Stimulated activated CD4-positive, alpha-beta T cell treated with anti-CD3 and anti-CD28 coated beads, Interleukin-15, amount 100 ng/mL, for 1 hour (primary cell): ENCODE results near the gene TMEM184B.
A peak's percentile ranks its signal among the peaks of the same experiment; 100 is the strongest.

Experiments
- DNase-seq, 2 donors: peaks; one replicate each; pipeline ENCODE4 v3.0.0-alpha.2; 2020; ENCODE audit warnings: low read depth in 1 of 2, low spot score in 1 of 2

TMEM184B gene

DNA sequence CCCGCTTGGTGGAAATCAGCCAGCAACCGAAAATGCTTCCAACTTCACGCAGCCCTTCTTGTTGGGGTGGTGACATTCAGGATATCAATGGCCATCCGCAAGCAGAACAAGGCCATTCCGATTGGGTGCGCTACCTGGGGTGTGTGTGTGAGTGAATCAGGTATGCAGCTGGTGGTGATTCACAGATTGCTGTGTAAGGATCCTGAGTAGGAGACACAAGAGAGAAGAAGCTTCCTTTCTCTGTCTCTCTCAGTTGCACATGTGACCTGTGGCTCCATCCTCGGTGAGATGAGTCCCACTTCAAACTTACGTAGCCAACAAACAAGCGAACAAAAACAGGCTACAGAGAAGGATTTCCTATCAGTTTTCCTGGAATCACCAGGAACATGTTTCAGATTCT is 9.6 kb upstream of the TMEM184B start:
- DNase-seq = no peak

DNA sequence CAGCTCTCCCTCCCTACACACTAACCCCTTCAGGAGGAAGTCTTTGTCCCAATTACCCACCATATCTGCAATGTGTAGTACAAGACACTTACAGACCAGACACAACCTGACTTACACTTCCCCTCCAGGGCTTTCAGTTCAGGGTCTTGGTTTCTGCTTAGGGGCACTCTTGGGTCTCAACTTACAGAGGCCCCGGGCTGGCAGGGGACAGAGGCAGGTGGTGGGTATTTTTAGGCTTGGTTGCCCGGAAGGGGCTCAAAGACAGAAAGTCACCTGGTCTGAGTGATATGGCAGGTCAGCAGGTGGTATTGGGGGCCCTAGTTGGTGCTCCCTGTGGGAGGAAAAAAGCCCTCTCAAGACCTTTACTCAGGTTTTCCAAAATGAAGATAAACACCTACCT is 3.4 kb upstream of the TMEM184B start:
- DNase-seq = no peak

DNA sequence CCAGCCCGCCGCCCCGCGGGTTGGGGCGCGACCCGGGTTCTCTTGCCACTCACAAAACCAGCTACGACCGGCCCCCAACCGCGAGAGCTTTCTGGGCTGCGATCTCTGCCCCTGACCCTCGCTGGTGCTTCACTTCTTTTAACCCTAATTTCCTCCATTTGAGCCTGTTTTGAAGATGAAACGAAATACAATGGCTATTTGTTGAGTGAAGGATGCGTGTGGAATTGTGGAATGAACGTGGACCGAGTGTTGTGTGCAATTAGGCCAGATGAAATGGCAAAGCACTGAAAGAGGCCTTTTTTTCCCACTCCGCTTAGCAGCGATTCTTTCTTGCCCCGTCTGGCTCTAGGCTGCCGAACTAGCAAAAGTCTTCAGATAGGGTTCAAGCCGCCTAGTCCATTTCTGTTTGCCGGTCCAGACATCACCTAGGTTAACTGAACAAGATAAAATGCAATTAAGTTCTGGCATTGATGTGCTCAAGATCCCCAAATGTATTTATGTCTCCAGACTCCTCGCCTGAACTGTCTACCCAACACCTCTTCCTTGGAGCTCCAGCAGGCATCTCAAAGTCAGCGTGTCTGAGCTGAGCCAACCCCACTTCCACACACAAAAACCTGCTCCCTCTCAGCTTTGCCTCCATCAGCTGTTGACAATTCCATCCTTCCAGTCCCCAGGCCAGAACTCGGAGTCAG is 471 bp upstream of the TMEM184B start:
- DNase-seq = no peak

DNA sequence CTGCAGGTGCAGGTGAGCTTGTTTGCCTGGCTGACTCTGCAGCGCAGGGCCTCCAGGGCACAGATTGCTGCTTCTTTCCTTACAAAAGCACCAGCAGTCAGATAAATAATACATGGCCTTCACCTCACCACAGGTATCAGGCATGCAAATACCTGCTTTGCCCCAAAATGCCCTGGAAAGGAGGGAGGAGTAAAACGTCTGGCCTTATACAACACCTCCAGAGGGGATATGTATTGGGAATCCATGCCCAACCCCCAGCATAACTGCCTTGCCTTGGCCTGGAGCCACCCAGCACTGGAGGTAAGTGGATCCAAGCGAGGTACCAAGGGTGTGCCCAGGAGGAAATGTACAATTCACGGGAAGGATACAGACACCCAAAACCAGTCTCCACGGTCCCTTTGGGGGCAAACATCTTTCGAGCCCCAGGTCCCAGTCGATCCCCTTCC is 860 bp downstream of the TMEM184B start:
- no peak for DNase-seq

DNA sequence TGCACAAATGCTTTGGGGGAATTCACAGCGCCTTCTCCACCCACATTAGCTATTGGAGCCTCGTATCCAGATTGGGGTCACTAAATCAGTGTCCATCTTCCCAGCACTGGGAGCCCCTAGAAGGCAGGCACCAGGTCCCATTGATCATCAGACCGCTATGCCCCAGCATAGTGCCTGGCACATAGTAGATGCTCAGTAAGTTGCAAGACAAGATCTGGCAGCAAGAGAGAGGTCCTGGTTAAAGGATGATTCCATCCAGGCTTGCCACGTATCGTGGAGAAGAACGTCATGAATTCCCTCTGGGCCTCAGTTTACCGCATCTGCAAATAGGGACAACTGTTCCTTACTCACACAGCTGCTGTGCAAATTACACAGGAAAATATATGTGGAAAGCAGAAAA is 1.7 kb downstream of the TMEM184B start:
- DNase-seq = no peak

DNA sequence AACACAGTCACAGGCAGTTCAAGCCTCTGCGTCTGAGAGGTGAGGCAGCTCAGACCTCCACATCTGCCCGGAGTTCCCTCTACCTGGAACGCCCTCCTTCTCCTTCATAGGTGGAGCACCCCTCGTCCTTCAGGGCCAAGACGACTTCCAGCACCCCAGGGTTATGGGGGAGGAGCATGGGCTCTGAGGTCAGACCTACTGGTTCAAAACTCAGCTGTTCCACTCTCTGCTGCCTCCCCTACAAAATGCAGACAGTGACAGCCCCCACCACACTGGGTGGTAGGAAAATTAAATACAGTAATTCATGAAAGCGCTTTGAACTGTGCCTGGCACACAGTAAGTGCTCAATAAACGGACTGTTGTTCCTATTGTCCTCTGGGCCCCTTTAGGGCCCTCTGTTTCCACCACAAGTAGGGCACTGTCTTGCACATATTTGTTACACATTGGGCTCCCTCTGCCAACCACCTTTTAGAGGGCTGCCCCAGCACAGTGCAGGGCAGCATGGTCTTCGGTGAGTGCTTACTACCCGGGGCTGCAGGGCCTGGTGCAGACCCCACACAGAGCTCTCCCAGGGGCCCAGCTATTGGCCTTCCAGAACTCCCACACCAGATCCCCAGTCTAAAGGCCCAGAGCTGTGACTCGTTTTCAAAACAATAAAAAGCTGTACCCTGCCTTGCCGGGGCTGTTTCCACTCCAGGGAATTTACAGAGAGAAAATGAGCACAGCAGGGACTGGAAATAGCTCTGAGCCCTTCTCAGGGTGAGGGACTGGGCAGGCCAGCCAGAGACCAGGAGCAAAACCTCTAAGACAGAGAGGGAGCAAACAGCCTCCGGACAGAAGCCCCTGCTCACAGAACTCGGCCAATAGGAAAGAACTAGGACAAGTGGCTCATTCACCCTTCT is 2.5 kb downstream of the TMEM184B start:
- DNase-seq = no peak

DNA sequence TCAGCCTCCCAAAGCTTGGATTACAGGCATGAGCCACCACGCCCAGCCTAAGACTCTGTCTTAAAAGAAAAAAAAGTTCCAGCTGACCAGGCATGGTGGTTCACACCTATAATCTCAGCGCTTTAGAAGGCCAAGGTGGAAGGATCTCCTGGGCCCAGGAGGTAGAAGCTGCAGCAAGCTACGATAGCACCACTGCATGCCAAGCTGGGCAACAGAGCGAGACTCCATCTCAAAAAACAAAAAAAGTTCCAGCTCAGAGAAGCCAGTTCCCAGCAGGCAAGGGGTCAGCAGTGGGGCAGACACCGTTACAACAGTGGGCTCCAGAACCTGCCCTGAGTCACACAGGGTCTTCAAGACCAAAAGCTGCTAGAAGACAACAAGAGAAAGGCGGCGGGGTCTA is 3.3 kb downstream of the TMEM184B start:
- no peak for DNase-seq

DNA sequence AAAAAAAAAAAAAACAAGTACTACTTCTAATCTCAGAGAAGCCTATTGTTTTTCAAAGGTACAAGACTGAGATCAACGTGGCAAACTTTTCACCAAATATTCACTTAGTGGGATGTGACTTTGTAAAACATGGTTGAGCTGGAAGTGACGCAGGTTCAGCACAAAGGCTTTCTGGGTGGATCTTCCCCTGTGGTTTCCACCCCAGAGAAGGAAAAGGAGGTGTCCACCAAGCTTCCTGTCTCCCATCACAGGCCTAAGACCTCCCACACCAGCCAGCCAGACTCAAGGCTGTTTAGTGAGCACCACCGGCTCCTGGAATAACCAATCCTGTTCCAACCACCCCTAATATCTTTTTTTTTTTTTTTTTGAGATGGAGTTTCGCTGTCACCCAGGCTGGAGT is 5.7 kb downstream of the TMEM184B start:
- DNase-seq = peak in 1 of 2 donors; percentile 13

DNA sequence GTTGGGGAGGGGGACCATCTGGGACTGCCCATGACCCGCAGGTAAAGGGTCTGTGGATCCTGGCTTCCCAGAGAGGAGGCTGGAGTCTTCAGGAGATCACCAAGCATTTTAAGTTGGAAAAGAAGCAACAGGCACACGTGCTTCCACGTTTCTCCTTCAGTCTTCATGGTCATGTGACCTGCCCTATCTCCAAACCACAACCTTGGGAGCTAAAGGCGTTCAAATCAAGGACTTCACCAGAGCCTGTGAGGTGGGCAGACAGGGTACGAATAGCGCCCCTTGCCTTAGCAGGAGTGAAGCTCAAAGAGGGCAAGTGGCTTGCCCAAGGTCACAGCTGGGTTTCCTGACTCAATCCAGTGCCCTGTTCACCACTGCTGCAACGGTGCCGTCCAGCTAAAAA is 6.7 kb downstream of the TMEM184B start:
- DNase-seq = no peak

DNA sequence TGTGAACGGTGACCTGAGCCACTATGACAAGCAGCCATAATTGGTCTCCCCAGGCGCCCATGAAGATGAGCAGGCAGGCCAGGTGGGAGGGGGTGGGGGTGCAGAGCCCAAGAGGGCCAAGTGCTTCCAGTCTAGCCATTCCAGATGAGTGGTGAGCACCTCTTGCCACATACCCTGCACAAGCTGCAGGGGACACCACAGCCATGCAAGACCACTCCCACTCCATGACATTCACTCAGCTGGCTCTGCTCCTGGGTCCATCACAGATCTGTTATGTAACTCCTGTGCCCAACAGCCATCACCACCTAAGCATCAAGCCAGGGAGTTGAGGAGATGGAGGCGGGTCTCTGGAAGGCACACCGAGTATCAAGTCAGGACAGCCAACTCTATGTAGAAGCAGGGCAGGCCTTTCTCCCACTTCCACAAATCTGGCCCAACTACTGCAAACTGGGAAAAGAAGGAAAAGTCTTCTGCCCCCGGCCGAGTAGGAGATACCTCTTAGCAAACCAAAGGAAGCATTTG is 8.4 kb downstream of the TMEM184B start:
- DNase-seq = no peak

DNA sequence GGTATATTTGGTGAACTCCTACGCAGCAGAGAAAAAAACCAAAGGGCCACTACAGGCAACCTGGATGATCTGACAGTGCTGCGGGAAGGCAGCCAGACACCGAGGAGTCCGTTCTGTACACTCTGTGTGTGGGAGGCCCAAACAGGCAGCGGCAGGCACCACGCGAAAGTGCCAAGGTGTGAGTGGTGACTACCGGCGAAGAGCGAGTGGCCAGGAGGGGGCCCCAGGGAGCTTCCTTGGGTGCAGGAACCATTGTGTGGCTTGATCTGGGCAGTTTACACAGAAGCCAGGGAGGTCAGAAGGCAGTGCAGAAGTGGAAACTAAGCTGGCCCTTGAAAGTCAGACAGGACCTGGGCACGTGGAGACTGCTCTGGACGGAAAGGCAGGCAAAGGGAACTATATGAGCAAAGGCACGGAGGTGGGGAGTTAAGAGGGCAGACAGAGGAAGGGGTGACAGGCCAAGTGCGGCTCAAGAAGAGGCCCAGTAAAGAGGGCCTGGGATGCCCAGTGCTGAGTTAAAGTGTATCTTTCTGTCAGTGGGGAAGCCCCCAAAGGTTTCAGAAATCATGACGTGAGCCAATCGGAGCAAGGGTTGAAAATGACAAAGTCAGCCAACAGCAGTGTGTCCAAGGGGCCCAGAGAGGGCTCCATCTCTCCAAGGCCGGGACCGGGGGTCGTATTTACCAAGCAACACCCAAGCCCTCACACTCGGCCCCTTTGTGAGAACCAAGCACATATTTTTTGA is 10.6 kb downstream of the TMEM184B start:
- DNase-seq = peak in 1 of 2 donors; percentile 17

DNA sequence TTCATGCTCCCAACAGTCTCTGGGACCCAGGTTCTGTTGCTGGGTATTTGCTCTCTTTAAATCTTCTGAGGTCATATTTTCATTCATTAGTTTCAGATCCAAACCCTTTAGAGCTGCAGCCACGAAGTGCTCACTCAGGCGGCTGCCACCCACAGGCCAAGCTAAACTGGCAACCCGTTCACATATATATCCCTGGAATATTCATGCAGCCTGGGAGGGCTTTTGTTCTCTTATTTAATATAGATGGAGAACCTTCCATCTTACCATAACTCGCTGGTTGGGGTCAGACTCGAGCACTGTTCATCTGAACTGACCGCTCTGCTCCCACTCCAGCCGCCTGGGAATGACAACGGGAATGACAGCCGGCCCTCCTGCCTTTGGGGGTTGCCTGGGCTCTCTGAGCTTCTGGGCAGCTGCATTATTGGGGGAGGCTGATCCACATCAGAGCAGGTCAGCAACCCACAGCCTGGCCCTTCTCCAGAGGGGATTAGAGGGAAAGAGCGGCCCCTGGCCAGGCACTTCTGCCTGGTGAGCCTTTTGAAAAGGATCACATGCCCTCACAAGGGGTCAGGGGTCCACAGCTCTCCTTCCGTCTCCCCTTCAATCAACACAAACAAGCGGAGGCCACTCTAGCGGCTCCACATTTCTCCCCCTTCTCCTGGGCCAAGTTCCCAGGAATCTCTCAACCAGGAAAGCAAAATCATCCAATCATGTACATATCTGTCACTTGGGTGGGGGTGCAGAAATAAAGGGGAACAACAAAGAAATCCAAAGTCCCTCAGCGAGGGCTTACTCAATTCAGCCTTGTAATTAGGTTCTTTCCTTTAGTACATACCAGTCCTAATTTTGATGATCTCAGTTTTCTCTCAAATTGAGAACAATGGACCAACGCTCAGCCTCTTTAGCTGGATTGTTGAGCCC is 11.8 kb downstream of the TMEM184B start:
- no peak for DNase-seq

DNA sequence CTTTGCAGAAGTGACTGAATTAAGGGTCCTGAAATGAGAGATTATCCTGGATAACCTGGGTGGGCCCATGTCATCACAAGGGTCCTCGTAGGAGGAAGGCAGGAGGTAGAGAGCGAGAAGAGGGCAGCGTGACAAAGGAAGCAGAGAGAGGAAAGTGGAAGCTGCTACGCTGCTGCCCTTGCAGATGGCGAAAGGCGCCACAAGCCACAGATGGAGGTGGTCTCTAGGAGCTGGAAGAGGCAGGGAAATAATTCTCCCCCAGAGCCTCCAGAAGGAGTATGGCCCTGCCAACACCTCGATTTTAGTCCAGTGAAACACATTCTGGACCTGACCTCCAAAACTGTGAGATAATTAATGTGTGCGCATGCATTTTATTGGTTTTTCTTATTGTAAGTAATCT is 13.4 kb downstream of the TMEM184B start:
- no peak for DNase-seq

DNA sequence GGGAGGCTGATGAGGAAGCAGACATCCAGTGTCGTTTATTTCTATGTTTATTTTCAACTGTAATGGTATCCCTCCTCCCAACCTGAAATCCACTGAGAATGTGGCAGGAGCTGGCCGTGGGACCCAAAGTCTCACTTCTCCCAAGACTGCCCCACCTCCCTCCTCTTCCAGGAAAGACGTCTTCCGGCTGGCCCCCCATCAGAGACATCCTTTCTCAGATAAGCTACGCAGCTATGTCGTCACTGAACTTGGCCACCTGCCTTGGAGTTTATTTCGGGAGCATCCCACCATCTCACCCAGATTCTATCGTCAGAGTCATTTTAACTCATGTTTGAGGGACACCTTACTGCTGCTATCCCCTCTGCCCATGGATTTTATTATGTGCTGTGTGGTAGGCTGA is 13.9 kb downstream of the TMEM184B start:
- DNase-seq = no peak

DNA sequence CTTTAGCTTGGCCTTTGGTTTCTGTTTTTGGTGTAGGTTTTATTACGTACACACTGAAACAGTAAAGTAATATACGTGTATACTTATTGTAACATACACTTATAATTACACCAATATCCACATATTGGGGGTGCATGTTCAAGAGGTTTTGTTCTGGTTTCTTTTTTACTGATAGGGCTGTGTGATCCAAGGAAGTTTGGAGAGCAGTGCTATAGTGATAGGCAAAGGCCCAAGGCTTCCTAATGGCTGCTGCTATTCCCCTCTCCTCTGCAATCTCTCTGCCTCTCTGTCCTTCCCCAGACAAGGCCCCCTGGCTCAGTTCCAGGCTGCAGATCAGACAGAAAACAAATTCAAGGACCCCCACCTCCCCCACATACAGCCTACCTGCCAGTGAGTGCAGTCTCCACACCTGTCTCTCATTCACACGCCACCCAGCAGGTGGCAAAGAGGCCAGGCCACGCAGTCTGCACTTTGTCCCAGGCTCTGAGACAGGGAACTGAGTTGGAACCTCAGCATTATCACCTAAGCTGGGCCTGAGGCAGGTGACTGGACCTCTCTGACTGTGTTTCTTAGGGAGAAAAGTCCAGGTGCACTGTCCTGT is 15.1 kb downstream of the TMEM184B start:
- DNase-seq = no peak

DNA sequence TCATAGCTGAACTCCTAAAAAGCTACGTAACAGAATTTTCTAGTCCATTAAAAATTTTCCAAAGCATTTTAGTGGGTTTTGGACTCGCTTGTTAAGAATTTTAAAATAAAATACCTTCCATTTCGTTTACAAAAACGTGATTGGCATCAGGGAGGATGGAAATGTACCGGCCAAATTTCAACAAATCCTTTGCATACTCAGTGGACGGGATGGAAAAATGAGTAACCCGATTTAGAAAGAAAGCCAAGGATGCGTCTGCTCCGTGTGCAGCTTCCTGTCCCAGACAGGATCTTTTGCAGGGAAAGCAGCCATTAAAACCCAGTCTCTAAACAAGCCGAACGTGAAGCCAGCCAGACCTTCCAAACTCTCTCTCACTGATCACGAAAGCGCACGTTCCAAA is 15.6 kb downstream of the TMEM184B start:
- no peak for DNase-seq

DNA sequence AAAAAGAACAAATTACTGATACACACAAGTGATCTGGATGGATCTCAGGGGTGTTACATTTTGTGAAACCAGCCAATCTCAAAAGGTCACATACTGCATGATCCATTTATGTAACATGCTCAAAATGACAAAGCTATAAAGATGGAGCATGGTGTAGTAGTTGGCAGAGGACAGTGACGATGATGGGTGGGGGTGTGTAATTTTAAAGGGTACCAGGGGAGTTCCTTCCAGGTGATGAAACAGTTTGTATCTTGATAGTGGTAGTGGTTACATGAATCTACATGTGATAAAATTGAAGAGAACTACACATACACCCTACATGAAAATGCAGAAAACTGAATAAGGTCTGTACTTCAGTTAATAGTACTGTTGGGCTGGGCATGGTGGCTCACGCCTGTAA is 17.1 kb downstream of the TMEM184B start:
- DNase-seq = no peak

DNA sequence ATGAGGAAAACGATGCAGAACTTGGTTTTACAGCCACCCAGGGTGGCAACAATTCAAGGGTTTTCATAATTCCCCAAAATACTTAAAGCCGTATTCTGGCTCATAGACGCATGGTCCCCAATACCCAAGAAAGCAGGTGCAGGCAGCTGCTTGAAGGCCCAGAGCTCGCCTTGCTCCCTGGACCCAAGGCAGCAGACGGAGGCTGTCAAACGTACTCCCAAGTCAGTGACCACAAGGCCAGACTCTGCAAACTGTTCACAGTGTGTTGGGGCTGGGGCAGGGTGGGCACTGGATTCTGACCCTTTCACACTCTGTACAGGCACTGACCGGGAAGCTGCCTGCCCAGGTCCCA is 21.5 kb downstream of the TMEM184B start:
- DNase-seq = no peak

DNA sequence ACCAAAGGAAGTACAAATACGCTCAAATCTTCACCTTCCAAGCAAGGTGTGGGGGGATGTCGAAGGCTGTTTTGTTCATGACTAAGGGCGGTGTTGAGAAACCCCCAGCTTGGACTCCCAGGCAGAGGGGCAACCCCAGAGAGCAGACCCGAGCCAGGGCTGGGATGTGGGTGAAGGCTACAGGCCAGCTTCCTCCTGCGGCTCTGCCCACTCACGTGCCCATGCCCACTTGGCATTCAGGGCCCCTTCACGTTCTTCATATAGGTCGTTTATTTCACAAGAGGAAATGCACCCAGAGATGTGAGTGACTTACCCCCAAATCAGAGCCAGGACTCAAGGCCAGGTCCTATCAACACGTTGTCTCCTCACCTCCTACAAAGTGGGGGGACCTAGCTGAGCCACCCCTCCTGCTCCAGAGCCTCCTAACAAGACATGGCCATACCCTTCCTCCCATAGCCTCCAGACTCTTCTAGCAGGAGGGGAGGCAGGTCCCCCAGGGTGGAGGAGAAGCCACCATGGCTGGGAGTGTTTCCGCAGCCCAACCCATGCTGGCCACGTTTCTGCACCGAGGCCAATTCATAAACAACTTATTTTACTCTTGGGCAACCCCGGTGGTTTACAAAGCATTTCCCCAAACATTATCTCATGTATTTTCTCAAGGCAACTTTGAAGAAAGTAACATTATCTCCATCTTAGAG is 22.0 kb downstream of the TMEM184B start:
- DNase-seq = no peak
